ENCODE data around the gene SLC22A23.
A peak's percentile ranks its signal among the peaks of the same experiment; 100 is the strongest.
"Not testable (repeated sequence)": the region's sequence is repeated elsewhere in the genome, so short reads cannot be mapped to it uniquely, and the experiment has no call there.

The SLC22A23 gene

DNA sequence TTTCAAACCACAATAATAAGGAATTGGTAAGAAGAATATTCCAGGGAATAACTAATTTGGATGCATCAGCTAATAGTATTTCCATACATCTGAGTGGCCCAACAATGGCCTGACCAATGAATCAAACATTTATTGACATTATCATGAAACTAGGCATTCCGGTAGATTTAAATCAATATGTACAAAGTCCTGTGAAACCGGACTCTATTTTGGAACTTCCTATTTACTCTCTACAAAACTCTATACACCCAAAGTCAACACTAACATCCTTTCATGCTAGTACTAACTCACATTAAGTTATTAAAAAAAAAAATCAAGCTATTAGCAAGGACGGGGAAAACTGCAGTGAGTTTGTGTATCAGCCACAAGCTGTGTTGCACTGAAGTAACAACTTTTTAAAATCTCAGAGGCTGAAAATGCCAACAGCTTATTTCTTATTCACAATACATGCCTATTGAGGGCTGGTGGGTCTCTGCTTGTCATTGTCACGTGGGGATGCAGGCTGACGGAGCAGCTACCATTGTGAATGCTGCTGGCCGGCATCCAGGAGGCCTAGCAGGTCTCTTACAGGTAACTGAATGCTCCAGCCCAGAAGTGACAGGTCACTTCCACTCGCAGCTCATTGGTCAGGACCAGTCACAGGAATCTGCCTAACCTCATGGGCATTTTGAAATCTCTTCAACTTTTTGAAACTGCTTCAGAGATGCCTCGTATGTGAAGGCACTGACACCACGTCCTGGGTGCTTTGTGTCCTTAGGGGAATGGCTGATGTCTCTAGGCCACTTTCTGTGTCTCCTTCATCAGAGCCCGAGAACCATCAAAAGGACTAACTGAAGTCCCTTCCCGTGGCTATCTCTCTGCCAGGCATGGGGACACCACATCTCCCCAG is 76.3 kb downstream of the SLC22A23 start:
- ATAC-seq: no peak
- H3K27ac Mint-ChIP-seq: peak overlapping the region in 1 of 2 donors; percentile 20
- no peak overlapping the region for H3K4me3 Mint-ChIP-seq
- no peak for DNase-seq
- no peaks in the 10 kb centered on the region for H3K9me3 Mint-ChIP-seq
- H3K4me1 Mint-ChIP-seq: peaks cover 21% of the 10 kb centered on the region
- H3K27me3 Mint-ChIP-seq: peaks cover 12% of the 10 kb centered on the region

DNA sequence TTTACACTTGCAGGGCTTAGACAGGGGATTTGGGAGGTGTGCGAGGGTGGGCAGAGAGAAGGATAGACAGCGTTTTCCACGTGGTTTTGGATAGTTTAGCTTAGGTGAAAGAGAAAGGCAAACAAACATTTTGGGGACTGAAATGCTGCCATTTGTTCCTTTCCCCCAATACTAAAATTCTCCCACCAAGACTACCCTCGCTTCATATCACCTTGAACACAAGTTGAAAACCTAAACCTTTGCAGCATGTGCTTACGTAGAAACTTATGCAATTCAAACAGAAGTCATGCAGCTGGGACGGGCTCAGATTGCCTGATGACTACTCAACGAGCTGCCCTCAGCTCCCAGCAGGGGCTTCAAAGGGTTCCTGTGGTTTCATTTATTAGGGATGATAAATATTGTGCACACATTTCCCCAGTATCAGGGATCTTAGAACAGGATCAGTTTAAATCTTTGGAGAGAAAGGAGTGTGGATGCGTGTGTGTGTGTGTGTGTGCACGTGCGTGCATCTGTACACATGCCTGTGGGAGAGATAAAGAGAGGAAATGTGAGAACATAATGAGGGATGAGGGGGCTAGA is 77.3 kb downstream of the SLC22A23 start:
- H3K27me3 Mint-ChIP-seq: peaks cover 12% of the 10 kb centered on the region
- no peak overlapping the region for H3K4me3 Mint-ChIP-seq
- ATAC-seq: no peak
- no peaks in the 10 kb centered on the region for H3K9me3 Mint-ChIP-seq
- peaks cover 21% of the 10 kb centered on the region for H3K4me1 Mint-ChIP-seq
- H3K27ac Mint-ChIP-seq: no peak overlapping the region
- DNase-seq: no peak

DNA sequence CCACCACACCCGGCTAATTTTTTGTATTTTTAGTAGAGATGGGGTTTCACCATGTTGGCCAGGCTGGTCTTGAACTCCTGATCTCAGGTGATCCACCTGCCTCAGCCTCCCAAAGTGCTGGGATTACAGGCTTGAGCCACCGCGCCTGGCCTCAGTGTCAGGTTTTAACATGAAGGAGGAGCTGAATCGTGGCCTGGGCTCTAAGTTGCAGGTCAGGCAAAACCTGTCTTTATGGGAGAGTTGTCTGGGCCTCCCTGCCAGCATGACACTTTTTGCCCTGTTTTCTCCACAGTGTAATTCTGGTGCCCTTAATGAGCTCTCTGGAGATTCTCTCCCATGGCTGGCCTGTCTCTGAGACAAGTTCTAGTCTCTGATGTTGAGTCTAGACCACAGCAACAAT is 78.0 kb downstream of the SLC22A23 start:
- H3K27ac Mint-ChIP-seq, H3K9me3 Mint-ChIP-seq, DNase-seq, ATAC-seq: not testable (repeated sequence)
- H3K4me1 Mint-ChIP-seq: peaks cover 21% of the 10 kb centered on the region
- peaks cover 12% of the 10 kb centered on the region for H3K27me3 Mint-ChIP-seq
- H3K4me3 Mint-ChIP-seq: peak overlapping the region in 1 of 2 donors; percentile 45

DNA sequence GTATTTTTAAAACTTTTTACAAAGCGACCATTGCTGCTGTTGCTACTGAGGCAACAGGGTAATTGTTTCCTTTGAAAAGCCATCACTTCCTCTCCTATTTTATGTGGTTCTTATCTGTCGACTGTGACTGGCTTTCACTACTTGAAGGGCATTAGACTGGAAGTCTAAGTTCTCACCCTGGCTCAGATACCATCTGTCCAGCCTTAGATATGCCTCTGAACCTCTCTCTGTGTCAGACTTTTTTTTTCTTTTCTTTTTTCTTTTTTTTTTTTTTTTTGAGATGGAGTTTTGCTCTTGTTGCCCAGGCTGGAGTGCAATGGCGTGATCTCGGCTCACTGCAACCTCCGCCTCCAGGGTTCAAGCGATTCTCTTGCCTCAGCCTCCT is 78.5 kb downstream of the SLC22A23 start:
- not testable (repeated sequence) for DNase-seq, H3K9me3 Mint-ChIP-seq
- Mint-ChIP-seq H3K4me1 (peaks cover 21% of the 10 kb centered on the region), H3K4me3 (peak overlapping the region in 1 of 2 donors; percentile 45), H3K27me3 (peaks cover 12% of the 10 kb centered on the region), H3K27ac (peak overlapping the region in 1 of 2 donors; percentile 37)
- ATAC-seq: peak; percentile 78

DNA sequence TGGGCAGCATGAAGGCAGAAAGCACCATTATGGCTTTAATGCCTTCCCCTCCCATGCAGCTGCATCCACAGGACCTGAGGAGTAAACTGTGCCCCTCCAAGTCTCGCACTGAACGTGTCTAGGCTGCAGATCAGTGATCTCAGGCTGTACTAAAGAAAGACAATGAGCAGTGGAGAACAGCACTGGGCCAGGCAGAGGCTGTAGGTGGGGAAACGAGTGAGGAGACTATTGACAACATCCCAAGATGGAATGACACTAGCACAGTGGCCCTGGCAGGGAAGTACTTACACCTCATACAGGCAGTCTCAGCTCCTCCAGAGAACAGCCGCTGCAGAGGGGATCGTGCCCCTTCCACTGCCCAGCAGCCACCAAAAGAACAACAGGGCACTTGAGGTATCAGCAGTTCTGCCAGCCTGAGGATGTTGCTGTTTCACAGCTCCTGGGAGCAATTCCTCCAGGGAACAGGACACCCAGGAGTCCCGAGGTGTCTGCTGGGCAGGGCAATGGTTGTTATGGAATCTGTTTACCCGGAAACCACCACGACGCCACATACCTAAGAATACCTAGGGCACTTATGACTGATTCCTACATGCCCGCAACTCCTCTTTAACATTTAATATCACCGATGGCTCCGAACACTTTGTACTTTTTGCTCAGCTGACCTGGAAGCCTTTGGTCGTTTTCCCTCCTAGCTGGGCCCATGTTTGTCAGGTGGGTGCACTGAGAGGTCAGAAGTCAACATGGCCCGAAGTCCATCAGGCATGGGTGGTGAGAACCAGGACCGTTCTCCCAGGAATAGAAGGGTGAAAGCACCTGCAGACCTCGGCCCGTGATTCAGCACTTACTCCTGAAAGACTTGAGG is 79.1 kb downstream of the SLC22A23 start:
- ATAC-seq (no peak), DNase-seq (no peak)
- Mint-ChIP-seq H3K27ac (peak overlapping the region in 1 of 2 donors; percentile 37), H3K4me3 (peak overlapping the region in 1 of 2 donors; percentile 45), H3K4me1 (peaks cover 21% of the 10 kb centered on the region), H3K27me3 (peaks cover 12% of the 10 kb centered on the region), H3K9me3 (no peaks in the 10 kb centered on the region)

DNA sequence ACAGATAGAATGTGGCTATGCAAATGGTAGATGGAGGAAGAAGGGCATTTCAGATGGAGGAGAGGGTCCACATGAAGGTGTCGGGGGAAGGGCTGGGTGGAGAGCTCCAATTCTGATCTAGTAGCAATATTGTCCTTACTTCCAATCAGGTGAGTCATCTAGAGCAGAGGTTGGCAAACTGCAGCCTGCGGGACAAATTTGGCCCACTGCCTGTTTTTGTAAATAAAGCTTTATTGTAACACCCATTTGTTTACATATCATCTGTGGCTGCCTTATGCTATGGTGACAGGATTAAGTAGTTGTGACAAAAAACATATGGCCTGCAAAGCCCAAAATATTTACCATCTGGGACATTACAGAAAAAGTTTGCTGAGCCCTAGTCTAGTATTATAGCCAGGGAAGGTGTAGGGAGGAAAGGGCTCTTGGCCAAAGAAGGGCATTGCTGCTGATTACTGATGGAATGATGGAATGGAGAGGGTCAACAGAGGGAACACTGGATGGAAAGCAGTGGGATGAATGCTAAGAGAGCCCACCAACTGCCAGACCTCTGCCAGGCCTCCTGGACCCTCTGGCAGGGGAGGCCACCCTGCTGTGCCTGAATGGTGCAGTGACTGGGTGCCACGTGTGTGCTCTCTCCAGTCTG is 79.8 kb downstream of the SLC22A23 start:
- Mint-ChIP-seq H3K4me3 (no peak overlapping the region), H3K9me3 (no peaks in the 10 kb centered on the region), H3K27ac (no peak overlapping the region), H3K27me3 (peaks cover 12% of the 10 kb centered on the region), H3K4me1 (peaks cover 21% of the 10 kb centered on the region)
- no peak for DNase-seq
- ATAC-seq: no peak

DNA sequence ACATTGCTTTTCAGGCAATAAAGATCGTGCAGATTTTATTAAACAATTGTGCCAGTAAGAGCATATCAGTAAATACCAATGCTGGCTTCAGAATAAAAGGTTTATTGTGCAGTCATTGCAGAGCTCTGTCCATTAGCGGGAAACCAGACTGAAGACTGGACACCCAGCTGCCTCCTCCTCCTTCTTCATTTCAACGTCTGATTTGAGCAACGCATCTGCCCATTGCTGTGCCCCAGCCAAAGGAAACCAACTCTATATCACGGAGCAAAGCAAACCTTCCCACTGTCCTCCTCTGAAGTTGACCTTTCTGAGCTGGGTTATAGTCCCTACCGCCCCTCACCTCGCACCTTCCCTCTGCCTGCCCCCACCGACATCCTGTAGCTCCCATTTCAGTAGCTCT is 80.8 kb downstream of the SLC22A23 start:
- H3K9me3 Mint-ChIP-seq: no peaks in the 10 kb centered on the region
- no peak overlapping the region for H3K27ac Mint-ChIP-seq
- H3K27me3 Mint-ChIP-seq: peaks cover 12% of the 10 kb centered on the region
- no peak overlapping the region for H3K4me3 Mint-ChIP-seq
- no peak for DNase-seq
- ATAC-seq: no peak
- peaks cover 22% of the 10 kb centered on the region for H3K4me1 Mint-ChIP-seq

DNA sequence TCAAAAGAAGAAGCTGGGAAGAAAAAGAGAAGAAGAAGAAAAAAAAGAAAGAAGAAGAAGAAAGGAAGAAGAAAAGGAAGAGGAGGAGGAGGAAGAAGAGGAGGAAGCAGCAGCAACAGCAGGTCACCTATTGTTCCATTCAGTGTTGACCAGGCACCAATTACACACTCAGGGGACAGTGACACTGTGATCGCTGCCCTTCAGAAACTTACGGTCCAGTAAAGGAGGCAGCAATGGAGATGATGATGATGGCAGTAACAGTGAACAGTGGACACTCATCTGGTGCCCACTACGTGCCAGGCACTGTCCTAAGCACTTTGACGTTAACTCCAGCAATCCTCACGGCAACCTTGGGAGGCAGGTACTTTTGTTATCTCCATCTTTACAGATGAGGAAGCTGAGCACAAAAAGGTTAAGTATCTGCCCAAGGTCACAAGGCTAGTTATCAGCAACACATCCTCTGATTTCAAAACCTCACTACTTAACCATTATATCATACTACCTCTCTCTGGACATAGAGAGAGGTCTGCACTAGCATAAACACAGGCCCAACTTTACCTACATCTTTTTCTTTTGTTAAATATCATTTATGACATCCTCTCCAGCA is 83.2 kb downstream of the SLC22A23 start:
- no peaks in the 10 kb centered on the region for H3K9me3 Mint-ChIP-seq
- H3K27ac Mint-ChIP-seq: peak overlapping the region in 1 of 2 donors; percentile 1
- DNase-seq (no peak), ATAC-seq (no peak)
- H3K4me3 Mint-ChIP-seq: no peak overlapping the region
- H3K27me3 Mint-ChIP-seq: no peaks in the 10 kb centered on the region
- peaks cover 25% of the 10 kb centered on the region for H3K4me1 Mint-ChIP-seq

DNA sequence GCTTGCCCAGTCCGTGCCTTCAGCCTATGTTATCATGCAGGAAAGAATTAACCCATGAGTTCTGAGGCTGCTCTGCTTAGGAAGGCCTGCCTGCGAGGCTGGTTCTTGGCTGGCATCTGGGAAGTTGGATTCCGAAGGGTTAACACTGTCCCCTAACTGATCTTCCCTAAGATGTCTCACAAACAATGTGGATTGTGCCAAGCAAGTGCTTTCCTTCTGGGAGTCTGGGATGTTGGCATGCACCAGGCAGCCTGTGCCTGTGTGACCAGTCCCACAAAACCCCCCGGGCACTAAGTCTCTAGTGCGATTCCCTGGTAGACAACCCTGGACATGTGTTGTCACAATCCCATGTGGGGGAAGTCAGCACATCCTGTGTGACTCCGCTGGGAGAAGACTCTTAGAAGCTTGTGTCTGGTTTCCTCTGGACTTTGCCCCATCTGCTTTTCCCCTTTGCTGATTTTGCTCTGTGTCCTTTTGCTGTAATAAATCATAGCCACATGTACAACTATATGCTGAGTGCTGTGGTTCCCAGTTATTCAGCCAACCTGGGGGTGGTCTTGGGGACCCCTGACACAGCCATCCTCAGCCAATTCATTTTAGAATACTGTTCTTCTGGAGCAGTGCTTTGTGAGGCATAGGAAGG is 83.8 kb downstream of the SLC22A23 start:
- peak overlapping the region in 1 of 2 donors; percentile 1 for H3K27ac Mint-ChIP-seq
- peaks cover 19% of the 10 kb centered on the region for H3K4me1 Mint-ChIP-seq
- no peaks in the 10 kb centered on the region for H3K9me3 Mint-ChIP-seq
- DNase-seq (no peak), ATAC-seq (no peak)
- H3K27me3 Mint-ChIP-seq: no peaks in the 10 kb centered on the region
- no peak overlapping the region for H3K4me3 Mint-ChIP-seq

DNA sequence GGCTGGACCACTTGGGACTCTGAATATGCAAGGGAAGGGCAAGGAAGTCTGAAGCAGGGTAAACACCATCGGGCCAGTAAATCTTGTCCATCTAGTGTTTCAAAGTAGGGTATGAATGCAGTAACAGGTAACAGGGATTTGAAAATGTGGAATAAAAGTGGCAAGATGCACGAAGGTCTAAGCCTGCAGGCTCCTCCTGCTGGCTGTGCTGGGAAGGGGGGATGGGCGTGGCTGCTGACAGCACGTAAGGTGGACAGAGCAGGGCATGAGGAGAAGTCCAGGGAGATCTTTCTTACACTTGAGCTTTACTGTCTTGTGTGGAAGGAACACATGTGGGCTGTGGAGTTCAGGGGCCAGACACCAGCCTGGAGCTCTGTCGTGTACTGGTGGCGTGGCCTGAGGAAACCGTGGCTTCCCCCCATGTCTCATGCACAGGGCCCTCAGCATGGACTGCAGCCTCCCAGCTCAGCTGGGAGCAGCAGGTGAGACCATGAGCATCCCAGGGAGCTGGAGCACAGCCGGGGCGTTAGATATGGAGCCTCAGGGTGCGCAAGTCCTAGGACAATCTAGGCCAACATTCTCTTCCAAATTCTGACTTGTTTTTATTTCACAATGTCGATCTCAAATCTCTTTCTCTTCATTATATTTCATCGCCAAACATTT is 84.5 kb downstream of the SLC22A23 start:
- DNase-seq (no peak), ATAC-seq (no peak)
- Mint-ChIP-seq H3K27ac (peak overlapping the region in 1 of 2 donors; percentile 15), H3K4me3 (no peak overlapping the region), H3K27me3 (no peaks in the 10 kb centered on the region), H3K4me1 (peaks cover 11% of the 10 kb centered on the region), H3K9me3 (no peaks in the 10 kb centered on the region)

DNA sequence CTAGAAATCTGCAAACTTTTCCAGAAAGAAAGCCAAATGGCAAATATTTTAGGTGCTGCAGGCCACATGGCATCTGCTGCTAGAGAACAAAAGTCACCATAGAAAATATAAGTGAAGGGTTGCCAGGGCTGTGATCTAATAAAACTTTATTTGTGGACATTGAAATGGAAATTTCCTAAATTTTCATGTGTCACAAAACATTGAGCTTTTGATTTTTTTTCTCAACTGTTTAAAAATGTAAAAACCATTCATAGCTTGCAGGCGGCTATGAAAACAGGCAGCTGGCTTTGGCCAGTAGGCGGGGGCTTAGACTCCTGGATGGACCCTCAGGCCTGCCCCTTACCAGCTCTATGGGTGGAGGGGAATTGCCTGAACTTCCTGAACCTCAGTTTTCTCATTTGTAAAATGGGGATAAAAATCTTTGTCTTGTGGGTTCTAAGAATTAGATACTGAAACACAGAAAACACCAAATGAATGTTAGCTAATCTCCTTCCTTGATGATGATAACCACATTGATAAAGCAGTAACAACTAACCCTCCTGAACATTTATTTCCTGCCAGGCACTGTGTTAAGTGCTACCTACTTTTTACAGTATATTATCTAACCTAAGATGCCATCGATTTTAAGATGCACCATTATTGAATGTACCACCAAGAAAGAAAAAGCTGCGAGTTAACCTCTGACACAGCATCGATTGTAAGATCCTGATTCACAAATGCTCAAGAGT is 85.5 kb downstream of the SLC22A23 start:
- Mint-ChIP-seq H3K27me3 (no peaks in the 10 kb centered on the region), H3K4me1 (peaks cover 11% of the 10 kb centered on the region), H3K9me3 (no peaks in the 10 kb centered on the region), H3K4me3 (no peak overlapping the region), H3K27ac (no peak overlapping the region)
- ATAC-seq (no peak), DNase-seq (no peak)

DNA sequence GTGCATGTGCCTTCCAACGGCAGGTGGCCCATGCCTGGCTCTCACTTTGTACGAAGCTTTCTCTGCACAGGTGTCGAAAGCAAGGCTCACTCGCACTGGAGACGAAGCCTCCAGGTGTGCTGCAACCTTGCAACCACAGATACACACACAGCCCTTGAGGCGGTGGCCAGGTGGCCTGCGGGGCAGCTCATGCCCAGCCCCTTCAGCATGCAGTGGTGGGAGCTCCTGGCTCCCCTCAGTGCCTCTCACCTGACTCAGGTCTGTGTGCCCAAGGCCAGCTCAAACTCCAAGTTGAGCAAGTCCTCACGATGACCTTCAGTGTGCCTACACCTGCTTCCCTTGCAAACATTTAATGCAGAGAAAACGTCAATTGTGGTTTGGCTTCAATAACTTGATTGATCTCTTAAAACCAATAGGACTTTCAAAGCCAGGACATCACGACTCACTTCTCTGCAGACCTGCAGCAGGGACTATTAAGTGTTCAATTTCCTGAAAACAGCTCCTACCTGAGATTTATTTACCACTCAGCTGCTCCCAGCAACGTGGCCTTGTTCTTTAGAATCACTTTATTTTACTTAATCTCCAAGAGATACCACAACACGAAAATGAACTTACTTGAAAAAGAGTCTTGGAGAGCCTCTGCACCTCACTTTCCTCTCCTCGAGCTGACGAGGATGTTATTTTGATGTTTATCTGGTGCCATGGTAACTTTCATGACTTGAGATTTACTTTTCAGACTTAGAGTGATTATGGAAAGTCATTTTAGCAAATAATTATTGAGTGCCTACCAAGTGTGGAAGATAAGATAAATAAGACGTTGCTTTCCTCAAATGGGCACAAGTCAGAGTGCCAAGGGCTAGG is 86.3 kb downstream of the SLC22A23 start:
- peak; percentile 50 for ATAC-seq

DNA sequence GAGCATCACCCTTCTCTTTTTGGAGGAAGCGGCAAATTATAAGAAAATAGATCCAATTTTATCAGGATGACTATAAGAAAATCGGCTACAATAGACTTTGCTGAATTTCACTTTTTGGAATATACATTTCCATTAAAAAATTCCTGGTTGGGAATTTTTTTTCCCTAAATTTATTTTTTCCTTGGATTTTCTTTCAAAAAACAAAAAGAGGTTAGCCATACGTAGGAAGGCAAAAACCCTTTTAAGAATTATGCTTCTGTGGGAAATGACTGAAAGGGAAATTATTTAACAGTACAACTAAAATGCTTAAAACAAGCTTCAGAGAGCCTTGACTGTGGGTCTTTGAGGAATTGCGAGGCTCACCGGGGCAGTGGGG is 86.9 kb downstream of the SLC22A23 start:
- Mint-ChIP-seq H3K27me3 (no peaks in the 10 kb centered on the region), H3K27ac (no peak overlapping the region), H3K9me3 (no peaks in the 10 kb centered on the region), H3K4me1 (peaks cover 11% of the 10 kb centered on the region), H3K4me3 (no peak overlapping the region)
- DNase-seq (no peak), ATAC-seq (peak; percentile 45)

More for the DNA sequence above, 86.3 kb downstream of the SLC22A23 start:
- H3K27ac Mint-ChIP-seq: no peak overlapping the region
- H3K27me3 Mint-ChIP-seq: no peaks in the 10 kb centered on the region
- DNase-seq: no peak
- H3K4me3 Mint-ChIP-seq: no peak overlapping the region
- H3K9me3 Mint-ChIP-seq: no peaks in the 10 kb centered on the region
- H3K4me1 Mint-ChIP-seq: peaks cover 11% of the 10 kb centered on the region
